GM10266 (cell line): ENCODE results near the gene LYPD6.

ENCODE experiments used
- DNase-seq: peaks from one replicate; pipeline ENCODE4 v3.0.0; 2012; ENCODE audit errors: extremely low spot score
- TF ChIP-seq, protein P1 (sequence below): IDR thresholded peaks from 2 replicates; pipeline ENCODE4 v1.5.1; 2012; ENCODE audit warnings: mild to moderate bottlenecking, low read depth; ENCODE audit not compliant: control insufficient read depth, insufficient read depth; ENCODE audit errors: missing control alignments

The LYPD6 gene

DNA sequence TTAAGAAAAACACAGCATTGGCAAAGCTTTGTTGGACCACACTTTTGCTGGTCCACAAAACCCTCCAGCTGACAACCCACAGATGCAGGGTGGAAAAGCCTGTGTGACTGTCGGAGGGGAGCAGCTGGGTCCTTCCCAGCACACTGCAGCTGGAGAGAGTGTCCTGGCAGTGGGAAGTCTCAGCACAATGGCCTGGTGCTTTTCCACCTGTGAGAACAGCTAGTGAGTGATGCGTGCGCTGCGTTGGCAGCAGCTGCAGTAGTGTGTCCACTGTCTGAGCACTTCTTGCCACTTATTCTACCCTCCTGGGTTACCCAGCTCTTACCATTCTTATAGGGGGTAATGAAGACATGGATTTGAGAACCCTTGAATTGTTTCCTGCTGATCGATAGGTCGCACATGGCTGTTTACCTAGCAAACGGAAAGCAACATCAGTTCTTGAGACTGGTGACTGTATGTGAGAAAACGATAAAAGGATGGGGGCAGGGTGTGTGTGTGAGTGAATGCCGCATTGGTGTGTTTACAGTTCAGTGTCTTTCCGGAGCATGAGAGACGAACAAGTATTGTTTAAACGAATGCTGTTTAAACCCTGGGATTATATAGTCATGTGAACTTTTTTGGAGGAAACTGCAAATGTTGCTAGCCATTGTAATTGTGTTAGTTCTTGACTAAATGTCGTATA lies 69.7 kb downstream of the LYPD6 start:
- DNase-seq: no peak
- TF ChIP-seq, protein P1, sequence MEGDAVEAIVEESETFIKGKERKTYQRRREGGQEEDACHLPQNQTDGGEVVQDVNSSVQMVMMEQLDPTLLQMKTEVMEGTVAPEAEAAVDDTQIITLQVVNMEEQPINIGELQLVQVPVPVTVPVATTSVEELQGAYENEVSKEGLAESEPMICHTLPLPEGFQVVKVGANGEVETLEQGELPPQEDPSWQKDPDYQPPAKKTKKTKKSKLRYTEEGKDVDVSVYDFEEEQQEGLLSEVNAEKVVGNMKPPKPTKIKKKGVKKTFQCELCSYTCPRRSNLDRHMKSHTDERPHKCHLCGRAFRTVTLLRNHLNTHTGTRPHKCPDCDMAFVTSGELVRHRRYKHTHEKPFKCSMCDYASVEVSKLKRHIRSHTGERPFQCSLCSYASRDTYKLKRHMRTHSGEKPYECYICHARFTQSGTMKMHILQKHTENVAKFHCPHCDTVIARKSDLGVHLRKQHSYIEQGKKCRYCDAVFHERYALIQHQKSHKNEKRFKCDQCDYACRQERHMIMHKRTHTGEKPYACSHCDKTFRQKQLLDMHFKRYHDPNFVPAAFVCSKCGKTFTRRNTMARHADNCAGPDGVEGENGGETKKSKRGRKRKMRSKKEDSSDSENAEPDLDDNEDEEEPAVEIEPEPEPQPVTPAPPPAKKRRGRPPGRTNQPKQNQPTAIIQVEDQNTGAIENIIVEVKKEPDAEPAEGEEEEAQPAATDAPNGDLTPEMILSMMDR: no peak

DNA sequence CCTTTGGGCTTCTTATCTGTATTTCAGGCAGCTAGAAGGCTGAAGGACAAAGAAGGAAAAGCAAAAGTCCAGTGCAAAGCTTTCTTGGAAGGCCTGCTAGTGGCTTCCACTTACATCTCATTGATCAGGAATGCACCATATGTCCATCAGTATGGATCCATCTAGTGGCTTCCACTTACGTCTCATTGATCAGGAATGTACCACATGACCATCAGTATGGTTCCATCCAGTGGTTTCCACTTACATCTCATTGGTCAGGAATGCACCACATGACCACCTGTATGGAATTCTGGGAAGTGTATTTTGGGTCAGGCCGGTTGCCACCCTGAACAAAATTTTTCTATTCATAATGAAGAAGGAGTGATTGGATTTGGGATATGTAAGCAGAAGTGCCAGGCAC lies 70.6 kb downstream of the LYPD6 start:
- TF ChIP-seq, protein P1: no peak
- no peak for DNase-seq

DNA sequence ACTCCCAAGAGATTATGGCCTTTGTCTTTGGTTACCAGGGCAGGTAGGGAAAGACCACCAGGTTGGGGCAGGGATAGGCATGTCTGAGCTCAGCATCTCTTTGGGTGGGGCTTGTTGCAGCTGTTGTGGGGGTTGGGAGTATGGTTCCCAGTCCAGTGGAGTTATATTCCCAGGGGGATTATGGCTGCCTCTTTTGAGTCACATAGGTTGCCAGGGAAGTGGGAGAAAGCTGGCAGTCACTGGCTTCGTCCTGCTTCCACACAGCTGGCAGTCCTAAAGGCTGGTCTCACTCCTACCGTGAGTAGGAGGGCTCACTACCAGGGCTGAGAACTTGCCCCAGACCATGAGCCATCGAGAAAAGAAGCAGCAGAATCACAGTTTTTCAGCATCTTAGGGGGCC lies 79.1 kb downstream of the LYPD6 start:
- TF ChIP-seq, protein P1: no peak
- no peak for DNase-seq

DNA sequence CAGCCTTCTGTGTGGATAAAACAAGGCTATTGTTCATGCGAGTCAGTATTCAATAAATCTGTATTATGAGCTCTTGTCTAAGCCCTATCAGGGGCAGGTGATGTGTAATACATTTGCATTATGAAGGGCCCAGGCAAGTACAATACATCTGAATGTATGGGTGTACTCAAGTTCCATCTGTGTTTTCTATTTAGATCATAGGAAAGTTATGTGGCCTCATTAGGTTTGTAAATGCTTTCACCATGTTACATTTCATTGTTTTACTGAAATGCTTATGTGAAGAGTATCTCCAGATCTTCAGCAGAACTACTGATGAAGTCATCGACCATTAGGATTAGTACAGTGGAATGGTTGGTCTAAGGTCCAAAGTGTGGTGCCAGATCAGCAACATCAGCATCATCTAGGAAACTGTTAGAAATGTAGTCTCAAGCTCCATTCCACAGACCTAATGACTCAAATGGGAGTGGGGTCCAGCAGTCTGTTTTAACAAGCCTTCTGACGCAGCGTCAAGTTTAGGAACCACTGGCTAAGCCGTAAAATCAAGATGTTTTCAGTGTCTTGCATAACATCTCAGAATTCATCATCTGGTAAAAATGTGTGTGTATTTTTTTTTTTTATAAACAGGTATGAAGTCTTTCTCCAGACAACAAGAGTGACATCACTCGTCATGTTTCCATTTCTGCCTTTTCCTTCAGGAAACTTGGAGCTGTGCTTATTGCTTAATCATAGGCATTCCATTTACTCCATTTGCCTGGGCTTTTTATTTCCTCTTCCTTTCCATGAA lies 80.5 kb downstream of the LYPD6 start:
- no peak for DNase-seq
- TF ChIP-seq, protein P1: no peak

DNA sequence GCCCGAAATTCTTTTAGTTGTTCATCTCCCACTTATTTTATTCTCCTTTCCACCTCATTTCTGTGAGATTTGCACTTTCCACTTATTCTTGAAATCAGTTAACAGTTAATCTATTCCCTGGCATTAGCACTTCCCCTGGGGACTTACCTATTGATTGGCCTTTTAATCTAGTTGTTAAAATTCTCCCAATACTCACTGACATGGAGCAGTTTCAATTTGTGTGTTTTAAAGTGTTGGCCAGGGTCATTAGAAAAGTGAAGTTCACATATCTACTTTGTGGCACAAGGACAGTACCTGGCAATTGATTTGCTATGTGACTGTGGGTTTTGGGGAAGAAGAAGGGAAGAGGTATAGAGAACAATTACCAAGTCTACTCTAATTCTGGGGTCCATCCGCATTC lies 83.1 kb downstream of the LYPD6 start:
- DNase-seq: no peak
- TF ChIP-seq, protein P1: no peak

DNA sequence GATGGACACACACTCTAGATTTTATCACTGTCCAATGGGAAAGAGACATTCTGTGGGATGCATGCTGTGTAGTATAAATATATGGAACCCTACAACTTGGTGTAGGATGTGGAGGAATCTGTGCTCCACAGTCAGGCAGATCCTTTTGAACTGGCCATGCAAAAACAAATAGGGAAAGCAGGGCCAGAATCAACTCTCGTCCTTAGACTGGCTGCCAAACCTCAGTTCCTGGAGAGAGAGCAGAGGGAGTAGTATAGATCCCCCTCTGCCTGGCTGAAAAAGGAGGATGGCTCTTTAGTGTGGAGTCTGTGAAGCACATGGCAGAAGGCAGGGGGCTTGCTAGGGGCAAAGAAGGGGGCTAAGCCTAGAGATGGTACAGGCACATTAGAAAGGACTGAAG lies 84.7 kb downstream of the LYPD6 start:
- DNase-seq: no peak
- TF ChIP-seq, protein P1: no peak

DNA sequence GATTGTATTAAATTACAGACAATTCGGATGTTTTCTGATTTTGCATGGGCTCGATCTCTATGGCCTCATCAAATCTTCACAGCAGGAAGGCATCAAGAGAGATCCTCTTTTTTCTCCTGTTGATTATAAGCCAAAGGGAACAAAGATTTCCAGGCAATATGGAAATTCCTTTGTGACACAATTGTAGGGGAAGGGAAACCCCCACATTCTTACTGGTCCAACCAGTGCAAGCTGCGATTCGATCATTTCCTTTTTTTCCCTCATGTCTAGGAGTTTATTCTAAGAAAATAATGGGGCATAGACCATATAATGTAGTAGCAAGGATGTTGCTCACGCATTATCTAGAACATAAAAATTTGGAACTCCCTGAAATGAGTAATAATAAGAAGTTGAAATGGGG lies 87.7 kb downstream of the LYPD6 start:
- TF ChIP-seq, protein P1: no peak

More for the DNA sequence above, 87.7 kb downstream of the LYPD6 start:
- no peak for DNase-seq
